Osteoblast (primary cell): ENCODE data around the gene KBTBD12. TPM values are rescaled to one million over a fixed set of nuclear protein-coding genes. Genes with fewer than 3 reads are reported as not detected.

ENCODE experiments used
- DNase-seq: peaks from one replicate; pipeline ENCODE4 v3.0.0; 2011; ENCODE audit warnings: low spot score, mixed read lengths; ENCODE audit not compliant: insufficient read length; ENCODE audit errors: missing footprints
- H2AFZ ChIP-seq: 2 replicates; pipeline ENCODE4 v1.6.0; 2011; ENCODE audit warnings: mild to moderate bottlenecking, low read length
- H3K27ac ChIP-seq: 2 replicates; pipeline ENCODE4 v1.5.1; 2011; ENCODE audit warnings: mild to moderate bottlenecking, low read depth, low read length, moderate library complexity
- H3K27me3 ChIP-seq: 2 replicates; pipeline ENCODE4 v1.6.0; 2012; ENCODE audit warnings: mild to moderate bottlenecking, control low read depth, inconsistent platforms, low read length, moderate library complexity; ENCODE audit not compliant: insufficient read depth
- H3K36me3 ChIP-seq: 2 replicates; pipeline ENCODE4 v1.5.1; 2011; ENCODE audit warnings: mild to moderate bottlenecking, low read length, control low read depth, moderate library complexity; ENCODE audit not compliant: insufficient read depth
- H3K4me1 ChIP-seq: 2 replicates; pipeline ENCODE4 v1.5.1; 2011; ENCODE audit warnings: mild to moderate bottlenecking, low read length, control low read depth, moderate library complexity; ENCODE audit not compliant: insufficient read depth
- H3K4me2 ChIP-seq: 2 replicates; pipeline ENCODE4 v1.6.0; 2011; ENCODE audit warnings: mild to moderate bottlenecking, low read length; ENCODE audit not compliant: insufficient read depth
- H3K4me3 ChIP-seq: fragments of 200-600 bp; sonication (generic); 3 replicates; pipeline ENCODE4 v1.5.1; 2012; ENCODE audit warnings: mild to moderate bottlenecking, low read length, inconsistent platforms; ENCODE audit not compliant: insufficient read depth
- H3K79me2 ChIP-seq: 2 replicates; pipeline ENCODE4 v1.6.0; 2012; ENCODE audit warnings: mild to moderate bottlenecking, low read length, control low read depth, inconsistent platforms; ENCODE audit not compliant: insufficient read depth
- H3K9me3 ChIP-seq: 2 replicates; pipeline ENCODE4 v1.5.1; 2011; ENCODE audit warnings: low read depth, low read length, control low read depth
- H4K20me1 ChIP-seq: 2 replicates; pipeline ENCODE4 v1.6.0; 2012; ENCODE audit warnings: mild to moderate bottlenecking, low read length, control low read depth; ENCODE audit not compliant: insufficient read depth
- CTCF ChIP-seq: IDR thresholded peaks from 2 replicates; pipeline ENCODE4 v1.5.1; 2011; ENCODE audit warnings: mild to moderate bottlenecking, low read depth, low read length, moderate library complexity; ENCODE audit errors: extremely low read depth
- total RNA-seq: library from RNA; depleted of rRNA; stranded (reverse); fragments of >200 nt; gene quantifications from 2 replicates; pipeline ENCODE4 v1.2.3, GENCODE V29; 2012

KBTBD12 gene
- total RNA-seq, 1 donor = not detected

GRCh38 chr3:127982155-127982554 is 67.1 kb downstream of the KBTBD12 start:
- TF ChIP-seq CTCF = no peak
- Histone ChIP-seq H3K9me3 (no peaks in the 10 kb centered on the region), H3K79me2 (no peaks in the 10 kb centered on the region), H3K4me1 (no peaks in the 10 kb centered on the region), H3K27me3 (peaks cover 3% of the 10 kb centered on the region), H4K20me1 (no peaks in the 10 kb centered on the region), H3K27ac (no peak overlapping the region), H3K4me2 (no peak overlapping the region), H3K4me3 (no peak overlapping the region), H3K36me3 (no peaks in the 10 kb centered on the region), H2AFZ (no peak overlapping the region)
- no peak for DNase-seq

GRCh38 chr3:127984241-127984975 is 69.4 kb downstream of the KBTBD12 start:
- DNase-seq = no peak
- Histone ChIP-seq H3K4me3 (no peak overlapping the region), H3K27ac (no peak overlapping the region), H3K36me3 (no peaks in the 10 kb centered on the region), H3K9me3 (no peaks in the 10 kb centered on the region), H4K20me1 (no peaks in the 10 kb centered on the region), H2AFZ (no peak overlapping the region), H3K4me2 (no peak overlapping the region), H3K4me1 (no peaks in the 10 kb centered on the region), H3K27me3 (peaks cover 7% of the 10 kb centered on the region), H3K79me2 (no peaks in the 10 kb centered on the region)
- TF ChIP-seq CTCF = no peak

GRCh38 chr3:127985216-127985615 is 70.2 kb downstream of the KBTBD12 start:
- no peak for TF ChIP-seq CTCF
- DNase-seq = no peak
- H2AFZ ChIP-seq = no peak overlapping the region

GRCh38 chr3:127985655-127986225 is 70.7 kb downstream of the KBTBD12 start:
- Histone ChIP-seq H3K4me2 (no peak overlapping the region), H2AFZ (no peak overlapping the region), H3K4me3 (no peak overlapping the region), H3K9me3 (no peaks in the 10 kb centered on the region), H3K36me3 (no peaks in the 10 kb centered on the region), H3K27me3 (peaks cover 7% of the 10 kb centered on the region), H4K20me1 (no peaks in the 10 kb centered on the region), H3K79me2 (no peaks in the 10 kb centered on the region), H3K27ac (no peak overlapping the region), H3K4me1 (no peaks in the 10 kb centered on the region)
- TF ChIP-seq CTCF = no peak
- DNase-seq = peak; percentile 51

More at GRCh38 chr3:127985216-127985615, 70.2 kb downstream of the KBTBD12 start:
- Histone ChIP-seq H3K27me3 (peaks cover 7% of the 10 kb centered on the region), H4K20me1 (no peaks in the 10 kb centered on the region), H3K4me2 (no peak overlapping the region), H3K36me3 (no peaks in the 10 kb centered on the region), H3K4me1 (no peaks in the 10 kb centered on the region), H3K27ac (no peak overlapping the region), H3K9me3 (no peaks in the 10 kb centered on the region), H3K4me3 (no peak overlapping the region), H3K79me2 (no peaks in the 10 kb centered on the region)
